ENCODE results near the gene CLEC10A.
A peak's percentile ranks its signal among the peaks of the same experiment; 100 is the strongest.

The CLEC10A gene

GRCh38 chr17:7084088-7084487 is 4.0 kb upstream of the CLEC10A start:
- no peaks in the 10 kb centered on the region for H3K36me3 ChIP-seq (ENCODE audit: control insufficient read depth in 2 of 2, insufficient read depth in 1 of 2, low read length in 2 of 2)
- no peak overlapping the region for H3K4me3 ChIP-seq (ENCODE audit: low read depth, low read length)
- H3K27ac ChIP-seq (ENCODE audit: extremely low read depth, low read depth, low read length), result no peak overlapping the region
- H3K4me1 ChIP-seq (ENCODE audit: control insufficient read depth, insufficient read depth, low read length), result no peaks in the 10 kb centered on the region
- POLR2A ChIA-PET, result no interaction called here
- H3K9me3 ChIP-seq (ENCODE audit: control insufficient read depth, insufficient read depth, low read depth, low read length), result no peaks in the 10 kb centered on the region
- CTCF ChIA-PET, result no interaction called here
- TF ChIP-seq PRDM1 (tag by site-specific recombination; IDR thresholded peaks at IDR 0.05) (no peak), ZNF174 (tag by site-specific recombination; IDR thresholded peaks at IDR 0.05) (no peak), ZNF366 (tag by site-specific recombination; conservative IDR thresholded peaks at IDR 0.05) (no peak), ZNF175 (tag by site-specific recombination; IDR thresholded peaks at IDR 0.05) (no peak), HOXD13 (CRISPR knock-in tag; IDR thresholded peaks at IDR 0.05; ENCODE audit: borderline replicate concordance) (no peak), ZNF768 (tag by site-specific recombination; IDR thresholded peaks at IDR 0.05) (no peak), ZNF473 (tag by site-specific recombination; IDR thresholded peaks at IDR 0.05) (no peak), ZNF211 (tag by site-specific recombination; IDR thresholded peaks at IDR 0.05; ENCODE audit: low read depth) (no peak), ZSCAN23 (tag by site-specific recombination; IDR thresholded peaks at IDR 0.05) (no peak), ZNF501 (tag by site-specific recombination; IDR thresholded peaks at IDR 0.05) (no peak)
- TF ChIP-seq, protein P1, sequence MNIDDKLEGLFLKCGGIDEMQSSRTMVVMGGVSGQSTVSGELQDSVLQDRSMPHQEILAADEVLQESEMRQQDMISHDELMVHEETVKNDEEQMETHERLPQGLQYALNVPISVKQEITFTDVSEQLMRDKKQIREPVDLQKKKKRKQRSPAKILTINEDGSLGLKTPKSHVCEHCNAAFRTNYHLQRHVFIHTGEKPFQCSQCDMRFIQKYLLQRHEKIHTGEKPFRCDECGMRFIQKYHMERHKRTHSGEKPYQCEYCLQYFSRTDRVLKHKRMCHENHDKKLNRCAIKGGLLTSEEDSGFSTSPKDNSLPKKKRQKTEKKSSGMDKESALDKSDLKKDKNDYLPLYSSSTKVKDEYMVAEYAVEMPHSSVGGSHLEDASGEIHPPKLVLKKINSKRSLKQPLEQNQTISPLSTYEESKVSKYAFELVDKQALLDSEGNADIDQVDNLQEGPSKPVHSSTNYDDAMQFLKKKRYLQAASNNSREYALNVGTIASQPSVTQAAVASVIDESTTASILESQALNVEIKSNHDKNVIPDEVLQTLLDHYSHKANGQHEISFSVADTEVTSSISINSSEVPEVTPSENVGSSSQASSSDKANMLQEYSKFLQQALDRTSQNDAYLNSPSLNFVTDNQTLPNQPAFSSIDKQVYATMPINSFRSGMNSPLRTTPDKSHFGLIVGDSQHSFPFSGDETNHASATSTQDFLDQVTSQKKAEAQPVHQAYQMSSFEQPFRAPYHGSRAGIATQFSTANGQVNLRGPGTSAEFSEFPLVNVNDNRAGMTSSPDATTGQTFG (tag by site-specific recombination; IDR thresholded peaks at IDR 0.05; ENCODE audit: borderline replicate concordance), result no peak
- TF ChIP-seq, protein P2, sequence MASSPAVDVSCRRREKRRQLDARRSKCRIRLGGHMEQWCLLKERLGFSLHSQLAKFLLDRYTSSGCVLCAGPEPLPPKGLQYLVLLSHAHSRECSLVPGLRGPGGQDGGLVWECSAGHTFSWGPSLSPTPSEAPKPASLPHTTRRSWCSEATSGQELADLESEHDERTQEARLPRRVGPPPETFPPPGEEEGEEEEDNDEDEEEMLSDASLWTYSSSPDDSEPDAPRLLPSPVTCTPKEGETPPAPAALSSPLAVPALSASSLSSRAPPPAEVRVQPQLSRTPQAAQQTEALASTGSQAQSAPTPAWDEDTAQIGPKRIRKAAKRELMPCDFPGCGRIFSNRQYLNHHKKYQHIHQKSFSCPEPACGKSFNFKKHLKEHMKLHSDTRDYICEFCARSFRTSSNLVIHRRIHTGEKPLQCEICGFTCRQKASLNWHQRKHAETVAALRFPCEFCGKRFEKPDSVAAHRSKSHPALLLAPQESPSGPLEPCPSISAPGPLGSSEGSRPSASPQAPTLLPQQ (tag by site-specific recombination; IDR thresholded peaks at IDR 0.05), result no peak

DNA sequence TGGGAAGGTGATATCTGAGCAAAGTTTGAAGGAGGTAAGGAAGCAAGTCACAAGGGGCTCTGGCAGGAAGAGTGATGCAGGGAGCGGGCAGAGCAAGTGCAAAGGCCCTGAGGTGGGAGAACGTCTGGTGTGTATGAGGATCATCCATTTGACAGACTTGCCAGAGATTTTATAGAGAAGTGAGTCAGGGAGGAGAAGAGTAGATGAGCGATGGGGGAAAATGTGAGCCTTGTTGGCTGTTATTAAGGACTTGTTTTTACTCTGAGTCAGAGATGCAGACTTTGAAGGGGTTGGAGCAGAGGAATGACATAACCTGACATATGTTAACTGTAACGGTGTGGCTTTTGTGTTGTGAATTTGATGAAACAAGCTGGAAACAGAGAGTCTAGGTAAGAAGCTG is 3.5 kb upstream of the CLEC10A start:
- no peak for TF ChIP-seq KLF10 (tag by site-specific recombination; IDR thresholded peaks at IDR 0.05)
- TF ChIP-seq ZNF623 (tag by site-specific recombination; IDR thresholded peaks at IDR 0.05), result peak; percentile 94
- no peak overlapping the region for H3K4me3 ChIP-seq (ENCODE audit: low read depth, low read length)
- POLR2A ChIA-PET, result no interaction called here
- no peaks in the 10 kb centered on the region for H3K36me3 ChIP-seq (ENCODE audit: control insufficient read depth in 2 of 2, insufficient read depth in 1 of 2, low read length in 2 of 2)
- H3K27ac ChIP-seq (ENCODE audit: extremely low read depth, low read depth, low read length), result no peak overlapping the region
- CTCF ChIA-PET, result no interaction called here
- H3K4me1 ChIP-seq (ENCODE audit: control insufficient read depth, insufficient read depth, low read length), result no peaks in the 10 kb centered on the region
- H3K9me3 ChIP-seq (ENCODE audit: control insufficient read depth, insufficient read depth, low read depth, low read length), result no peaks in the 10 kb centered on the region

DNA sequence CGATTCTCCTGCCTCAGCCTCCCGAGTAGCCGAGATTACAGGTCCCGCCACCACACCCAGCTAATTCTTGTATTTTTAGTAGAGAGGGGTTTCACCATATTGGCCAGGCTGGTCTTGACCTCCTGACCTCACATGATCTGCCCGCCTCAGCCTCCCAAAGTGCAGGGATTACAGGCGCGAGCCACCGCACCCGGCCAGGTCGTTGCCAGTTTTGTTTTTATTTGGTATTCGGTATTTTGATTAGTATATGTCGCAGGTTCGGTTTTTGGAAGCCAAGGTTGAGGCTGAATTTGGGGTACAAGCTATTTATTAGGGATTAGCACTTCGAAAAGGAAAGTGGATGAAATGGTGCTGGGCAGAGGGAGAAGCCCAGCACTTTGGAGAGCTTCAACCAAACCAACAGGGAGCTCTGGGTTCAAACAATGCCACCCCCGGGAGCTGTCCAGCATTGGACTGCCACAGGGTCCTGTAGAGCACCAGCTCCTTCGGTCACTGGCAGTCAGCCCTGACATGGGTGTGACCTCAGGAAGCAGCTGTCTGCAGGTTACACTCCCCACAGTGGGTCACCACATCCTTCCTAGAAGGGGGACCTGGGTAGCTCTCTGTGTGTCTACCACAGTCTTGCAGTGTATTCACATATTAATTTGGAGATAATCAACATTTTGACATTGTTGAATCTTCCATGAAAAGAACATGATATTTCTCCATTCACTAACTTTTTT is 1.5 kb upstream of the CLEC10A start:
- POLR2A ChIA-PET, result interaction anchor here (0.8 kb wide), 1 partner anchor 20 kb away, joined by 3 read pairs; no protein-coding TSS in a partner anchor
- H3K36me3 ChIP-seq (ENCODE audit: control insufficient read depth in 2 of 2, insufficient read depth in 1 of 2, low read length in 2 of 2), result no peaks in the 10 kb centered on the region
- H3K9me3 ChIP-seq (ENCODE audit: control insufficient read depth, insufficient read depth, low read depth, low read length), result no peaks in the 10 kb centered on the region
- H3K4me1 ChIP-seq (ENCODE audit: control insufficient read depth, insufficient read depth, low read length), result no peaks in the 10 kb centered on the region
- CTCF ChIA-PET, result interaction anchor here (0.7 to 1.9 kb wide), 4 partner anchors 17 to 55 kb away, joined by 3 to 7 read pairs (median 3); no protein-coding TSS in a partner anchor
- TF ChIP-seq, protein P3, sequence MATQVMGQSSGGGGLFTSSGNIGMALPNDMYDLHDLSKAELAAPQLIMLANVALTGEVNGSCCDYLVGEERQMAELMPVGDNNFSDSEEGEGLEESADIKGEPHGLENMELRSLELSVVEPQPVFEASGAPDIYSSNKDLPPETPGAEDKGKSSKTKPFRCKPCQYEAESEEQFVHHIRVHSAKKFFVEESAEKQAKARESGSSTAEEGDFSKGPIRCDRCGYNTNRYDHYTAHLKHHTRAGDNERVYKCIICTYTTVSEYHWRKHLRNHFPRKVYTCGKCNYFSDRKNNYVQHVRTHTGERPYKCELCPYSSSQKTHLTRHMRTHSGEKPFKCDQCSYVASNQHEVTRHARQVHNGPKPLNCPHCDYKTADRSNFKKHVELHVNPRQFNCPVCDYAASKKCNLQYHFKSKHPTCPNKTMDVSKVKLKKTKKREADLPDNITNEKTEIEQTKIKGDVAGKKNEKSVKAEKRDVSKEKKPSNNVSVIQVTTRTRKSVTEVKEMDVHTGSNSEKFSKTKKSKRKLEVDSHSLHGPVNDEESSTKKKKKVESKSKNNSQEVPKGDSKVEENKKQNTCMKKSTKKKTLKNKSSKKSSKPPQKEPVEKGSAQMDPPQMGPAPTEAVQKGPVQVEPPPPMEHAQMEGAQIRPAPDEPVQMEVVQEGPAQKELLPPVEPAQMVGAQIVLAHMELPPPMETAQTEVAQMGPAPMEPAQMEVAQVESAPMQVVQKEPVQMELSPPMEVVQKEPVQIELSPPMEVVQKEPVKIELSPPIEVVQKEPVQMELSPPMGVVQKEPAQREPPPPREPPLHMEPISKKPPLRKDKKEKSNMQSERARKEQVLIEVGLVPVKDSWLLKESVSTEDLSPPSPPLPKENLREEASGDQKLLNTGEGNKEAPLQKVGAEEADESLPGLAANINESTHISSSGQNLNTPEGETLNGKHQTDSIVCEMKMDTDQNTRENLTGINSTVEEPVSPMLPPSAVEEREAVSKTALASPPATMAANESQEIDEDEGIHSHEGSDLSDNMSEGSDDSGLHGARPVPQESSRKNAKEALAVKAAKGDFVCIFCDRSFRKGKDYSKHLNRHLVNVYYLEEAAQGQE (tag by site-specific recombination; IDR thresholded peaks at IDR 0.05), result peak; percentile 90
- TF ChIP-seq ZNF530 (tag by site-specific recombination; IDR thresholded peaks at IDR 0.05; ENCODE audit: low read depth), result no peak
- no peak for TF ChIP-seq ZNF48 (tag by site-specific recombination; IDR thresholded peaks at IDR 0.05)
- TF ChIP-seq, protein P4, sequence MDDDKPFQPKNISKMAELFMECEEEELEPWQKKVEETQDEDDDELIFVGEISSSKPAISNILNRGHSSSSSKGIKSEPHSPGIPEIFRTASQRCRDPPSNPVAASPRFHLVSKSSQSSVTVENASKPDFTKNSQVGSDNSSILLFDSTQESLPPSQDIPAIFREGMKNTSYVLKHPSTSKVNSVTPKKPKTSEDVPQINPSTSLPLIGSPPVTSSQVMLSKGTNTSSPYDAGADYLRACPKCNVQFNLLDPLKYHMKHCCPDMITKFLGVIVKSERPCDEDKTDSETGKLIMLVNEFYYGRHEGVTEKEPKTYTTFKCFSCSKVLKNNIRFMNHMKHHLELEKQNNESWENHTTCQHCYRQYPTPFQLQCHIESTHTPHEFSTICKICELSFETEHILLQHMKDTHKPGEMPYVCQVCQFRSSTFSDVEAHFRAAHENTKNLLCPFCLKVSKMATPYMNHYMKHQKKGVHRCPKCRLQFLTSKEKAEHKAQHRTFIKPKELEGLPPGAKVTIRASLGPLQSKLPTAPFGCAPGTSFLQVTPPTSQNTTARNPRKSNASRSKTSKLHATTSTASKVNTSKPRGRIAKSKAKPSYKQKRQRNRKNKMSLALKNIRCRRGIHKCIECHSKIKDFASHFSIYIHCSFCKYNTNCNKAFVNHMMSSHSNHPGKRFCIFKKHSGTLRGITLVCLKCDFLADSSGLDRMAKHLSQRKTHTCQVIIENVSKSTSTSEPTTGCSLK (tag by site-specific recombination; IDR thresholded peaks at IDR 0.05), result no peak
- no peak for TF ChIP-seq GLI4 (tag by site-specific recombination; IDR thresholded peaks at IDR 0.05)
- no peak for TF ChIP-seq ZNF239 (tag by site-specific recombination; IDR thresholded peaks at IDR 0.05)
- TF ChIP-seq HOXC10 (CRISPR knock-in tag; IDR thresholded peaks at IDR 0.05), result no peak
- H3K27ac ChIP-seq (ENCODE audit: extremely low read depth, low read depth, low read length), result no peak overlapping the region
- H3K4me3 ChIP-seq (ENCODE audit: low read depth, low read length), result no peak overlapping the region

All from HEK293 (cell line).